H1 (cell line): Measurements from ENCODE around the gene MYBPHL. TPM values are rescaled to one million over a fixed set of nuclear protein-coding genes. Genes with fewer than 3 reads are reported as not detected.

Experiments used
- CHD7 ChIP-seq: fragments of 300-600 bp; sonication (generic); IDR thresholded peaks from 2 replicates; pipeline ENCODE4 v1.7.1; 2012; ENCODE audit warnings: low read length, moderate library complexity, mild to moderate bottlenecking, inconsistent platforms; ENCODE audit not compliant: insufficient replicate concordance
- MAX ChIP-seq: IDR thresholded peaks from 2 replicates; pipeline ENCODE4 v1.6.1; 2012; ENCODE audit warnings: inconsistent platforms
- RXRA ChIP-seq: IDR thresholded peaks from 2 replicates; pipeline ENCODE4 v1.6.1; 2011; ENCODE audit warnings: low read depth, mild to moderate bottlenecking, low read length, moderate library complexity; ENCODE audit not compliant: insufficient read depth
- USF2 ChIP-seq: IDR thresholded peaks from 2 replicates; pipeline ENCODE4 v1.6.1; 2011; ENCODE audit warnings: low read length, improper control_type of control experiment
- polyA plus RNA-seq, 7 experiments: library from polyadenylated mRNA; depleted of rRNA in 3 of 7; stranded (reverse) in 5 of 7; unstranded in 2 of 7; fragments of >200 nt in 5 of 7; fragments of 200-250 nt in 2 of 7; gene quantifications; 1 replicate in 5 of 7; 2 replicates in 1 of 7; 4 replicates in 1 of 7; pipeline versions ENCODE4 v1.2.1 to v1.2.3, GENCODE V29; 2011 to 2013; ENCODE audit warnings: missing spikeins in 2 of 7, mixed read lengths in 2 of 7
- total RNA-seq: library from RNA; stranded (reverse); fragmentation: NEBNext Ultra II Directional; extraction: Animal tissue kit (Norgen Biotek cat#: 25700); gene quantifications from 2 replicates; pipeline ENCODE4 v1.2.1, GENCODE V29; 2021

The MYBPHL gene
- total and polyA plus RNA-seq, 2 of the 8 experiments (the other 6 are each of a cell fraction or from before 2014, with no cell fraction given): 0.24 to 0.30 TPM

DNA sequence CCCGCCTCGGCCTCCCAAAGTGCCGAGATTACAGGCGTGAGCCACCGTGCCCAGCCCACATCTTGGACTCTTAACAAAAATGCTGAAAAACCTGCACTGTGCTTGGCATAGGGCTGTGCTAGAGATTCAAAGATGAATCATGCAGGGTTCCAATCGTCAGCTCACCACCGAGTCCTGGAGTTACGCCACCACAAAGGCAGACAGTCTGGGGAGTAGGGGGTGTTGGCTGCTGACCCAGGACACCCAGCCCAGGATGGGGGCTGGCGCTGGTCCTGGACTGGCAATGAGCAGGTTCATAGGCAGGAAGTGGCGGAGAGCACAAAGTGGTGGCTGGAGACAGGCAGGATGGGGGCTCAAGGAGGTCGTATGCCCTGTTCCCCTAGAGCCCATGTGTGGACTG is 39.8 kb downstream of the MYBPHL start (continued):
- TF ChIP-seq USF2 (no peak), RXRA (no peak), CHD7 (no peak), MAX (no peak)
- TF ChIP-seq, all 59 proteins: peak for 0
